GM13977 (cell line): ENCODE data around the gene HLA-DQB2.
"Not testable (repeated sequence)": the region's sequence is repeated elsewhere in the genome, so short reads cannot be mapped to it uniquely, and the experiment has no call there.

Experiments used
- DNase-seq: peaks from one replicate; pipeline ENCODE4 v3.0.0; 2012; ENCODE audit warnings: low spot score
- in situ Hi-C: fragments of 300-500 bp; cut with MboI; formaldehyde crosslinking; loops from one replicate; pipeline ENCODE4 v1.12.0; 2022; ENCODE audit warnings: low sequenced_read_pairs, low pct_unique_long_range_greater_than_20kb, mixed read lengths, inconsistent platforms; ENCODE audit not compliant: unreplicated experiment
- TF ChIP-seq, protein P1 (sequence below): IDR thresholded peaks from 2 replicates; pipeline ENCODE4 v1.5.1; 2012; ENCODE audit warnings: mild to moderate bottlenecking, control low read depth; ENCODE audit not compliant: insufficient read depth; ENCODE audit errors: extremely low read depth, missing control alignments

Gene HLA-DQB2

DNA sequence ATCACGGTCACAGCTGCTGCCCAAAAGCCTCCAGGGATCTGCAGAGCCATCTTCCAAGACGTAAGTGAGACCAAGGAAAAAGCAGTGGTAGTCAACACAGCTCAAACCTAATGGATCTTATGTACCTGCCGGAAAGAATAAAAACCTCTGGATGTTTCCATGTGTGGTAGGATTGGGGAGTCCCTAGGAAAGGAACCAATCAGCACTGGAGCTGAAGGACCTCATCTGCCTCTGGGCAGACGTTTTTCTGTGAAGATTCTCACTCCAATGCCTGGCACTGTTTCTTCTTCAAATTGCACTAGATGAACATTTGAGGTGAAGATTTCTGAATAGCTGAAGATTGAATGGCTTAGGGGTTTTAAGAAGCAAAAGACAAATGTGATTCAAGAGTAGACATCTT lies at the start of gene HLA-DQB2:
TSS of gene HLA-DQB2 (minus strand) at position 112 of the 400 bp plus-strand sequence. CDS start at position 50, 62 bp downstream.
- TF ChIP-seq, protein P1, sequence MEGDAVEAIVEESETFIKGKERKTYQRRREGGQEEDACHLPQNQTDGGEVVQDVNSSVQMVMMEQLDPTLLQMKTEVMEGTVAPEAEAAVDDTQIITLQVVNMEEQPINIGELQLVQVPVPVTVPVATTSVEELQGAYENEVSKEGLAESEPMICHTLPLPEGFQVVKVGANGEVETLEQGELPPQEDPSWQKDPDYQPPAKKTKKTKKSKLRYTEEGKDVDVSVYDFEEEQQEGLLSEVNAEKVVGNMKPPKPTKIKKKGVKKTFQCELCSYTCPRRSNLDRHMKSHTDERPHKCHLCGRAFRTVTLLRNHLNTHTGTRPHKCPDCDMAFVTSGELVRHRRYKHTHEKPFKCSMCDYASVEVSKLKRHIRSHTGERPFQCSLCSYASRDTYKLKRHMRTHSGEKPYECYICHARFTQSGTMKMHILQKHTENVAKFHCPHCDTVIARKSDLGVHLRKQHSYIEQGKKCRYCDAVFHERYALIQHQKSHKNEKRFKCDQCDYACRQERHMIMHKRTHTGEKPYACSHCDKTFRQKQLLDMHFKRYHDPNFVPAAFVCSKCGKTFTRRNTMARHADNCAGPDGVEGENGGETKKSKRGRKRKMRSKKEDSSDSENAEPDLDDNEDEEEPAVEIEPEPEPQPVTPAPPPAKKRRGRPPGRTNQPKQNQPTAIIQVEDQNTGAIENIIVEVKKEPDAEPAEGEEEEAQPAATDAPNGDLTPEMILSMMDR: no peak
- peak; percentile 36 for DNase-seq
- in situ Hi-C loops: loop anchor here (5.0 kb wide), 1 partner anchor 101 kb away; no protein-coding TSS in a partner anchor

DNA sequence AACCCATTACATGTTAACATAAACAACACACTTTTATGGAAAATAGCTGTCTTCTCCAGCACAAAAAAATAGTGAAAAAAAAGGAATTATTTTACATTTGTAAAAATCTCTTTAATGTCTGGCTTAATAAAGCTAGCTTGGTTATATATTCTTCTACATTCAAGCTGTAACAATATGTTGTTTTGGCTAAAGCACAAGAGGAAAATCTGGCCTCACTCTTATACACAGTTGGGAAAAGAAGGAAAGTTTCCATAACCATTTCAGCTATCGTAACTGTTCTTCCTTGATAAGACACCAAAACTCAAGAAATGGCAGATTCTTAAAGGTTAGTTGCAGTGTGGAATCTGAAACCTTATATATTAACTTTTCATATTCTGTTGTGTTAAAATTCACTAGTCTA lies 45.8 kb upstream of the HLA-DQB2 start:
- DNase-seq: no peak
- TF ChIP-seq, protein P1: no peak
- in situ Hi-C loops: no loop called here

DNA sequence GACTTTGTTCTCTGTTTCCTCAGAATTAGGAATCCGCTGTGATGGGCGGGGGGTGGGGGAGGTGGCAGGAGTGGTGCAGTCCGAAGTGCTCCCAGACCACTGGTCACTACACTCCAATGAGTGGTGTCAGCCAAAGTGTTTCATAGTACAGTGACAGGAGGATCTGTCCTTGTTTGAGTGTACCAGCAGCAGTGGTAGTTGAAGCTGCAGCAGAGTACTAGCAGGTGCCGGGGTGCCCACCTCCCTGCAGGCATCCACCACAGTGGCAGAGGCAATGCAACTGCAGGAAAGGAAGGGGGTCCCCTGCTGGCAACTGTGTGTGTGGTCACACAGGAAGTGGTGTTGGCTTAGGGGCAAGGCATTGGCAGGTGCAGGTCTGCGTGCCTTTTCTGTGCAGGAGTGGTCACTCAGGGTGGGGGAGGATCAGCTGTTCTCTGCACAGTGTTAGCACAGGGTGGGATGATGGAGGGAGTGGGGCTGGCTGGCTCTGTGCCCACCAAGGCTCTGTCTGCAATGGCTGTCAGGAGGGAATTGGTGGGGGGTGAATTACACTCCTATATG lies 43.8 kb upstream of the HLA-DQB2 start:
- in situ Hi-C loops: no loop called here
- DNase-seq: no peak
- TF ChIP-seq, protein P1: no peak

DNA sequence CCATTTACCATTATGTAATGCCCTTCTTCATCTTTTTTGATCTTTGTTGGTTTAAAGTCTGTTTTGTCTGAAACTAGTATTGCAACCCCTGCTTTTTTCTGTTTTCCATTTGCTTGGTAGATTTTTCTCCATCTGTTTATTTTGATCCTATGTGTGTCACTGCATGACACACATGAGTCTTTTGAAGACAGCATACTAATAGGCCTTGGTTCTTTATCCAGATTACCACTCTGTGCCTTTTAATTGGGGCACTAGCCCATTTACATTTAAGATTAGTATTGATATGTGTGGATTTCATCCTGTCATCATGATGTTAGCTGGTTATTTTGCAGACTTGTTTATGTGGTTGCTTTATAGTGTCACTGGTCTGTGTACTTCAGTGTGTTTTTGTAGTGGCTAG lies 42.1 kb upstream of the HLA-DQB2 start:
- DNase-seq, in situ Hi-C loops: not testable (repeated sequence)

DNA sequence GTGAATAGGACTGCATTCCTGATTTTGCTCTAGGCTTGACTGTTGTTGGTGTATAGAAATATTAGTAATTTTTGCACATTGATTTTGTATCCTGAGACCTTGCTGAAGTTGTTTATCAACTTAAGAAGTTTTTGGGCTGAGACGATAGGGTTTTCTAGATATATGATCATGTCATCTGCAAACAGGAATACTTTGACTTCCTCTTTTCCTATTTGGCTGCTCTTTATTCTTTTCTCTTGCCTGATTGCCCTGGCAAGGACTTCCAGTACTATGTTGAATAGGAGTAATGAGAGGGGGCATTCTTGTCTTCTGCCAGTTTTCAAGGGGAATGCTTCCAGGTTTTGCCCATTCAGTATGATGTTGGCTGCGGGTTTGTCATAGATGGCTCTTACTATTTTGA lies 40.1 kb upstream of the HLA-DQB2 start:
- DNase-seq: no peak
- in situ Hi-C loops: no loop called here
- TF ChIP-seq, protein P1: no peak

DNA sequence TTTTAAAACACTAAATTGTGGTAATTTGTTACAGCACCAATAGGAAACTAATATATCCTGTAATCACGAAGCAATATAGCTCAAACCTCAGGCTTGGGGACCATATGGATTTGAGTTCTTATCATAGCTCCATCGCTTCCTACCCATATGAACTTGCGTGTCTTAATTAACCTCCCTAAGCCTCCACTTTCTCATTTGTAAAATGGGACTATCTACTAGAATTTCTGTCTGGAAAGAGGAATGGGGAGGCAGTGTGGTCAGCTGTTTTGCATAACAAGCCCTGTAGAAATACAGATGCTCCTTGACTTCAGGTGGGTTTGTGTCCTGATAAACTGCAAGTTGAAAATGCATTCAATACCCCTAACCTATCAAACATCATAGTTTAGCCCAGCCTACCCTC lies 36.4 kb upstream of the HLA-DQB2 start:
- DNase-seq: no peak
- TF ChIP-seq, protein P1: no peak
- in situ Hi-C loops: no loop called here

DNA sequence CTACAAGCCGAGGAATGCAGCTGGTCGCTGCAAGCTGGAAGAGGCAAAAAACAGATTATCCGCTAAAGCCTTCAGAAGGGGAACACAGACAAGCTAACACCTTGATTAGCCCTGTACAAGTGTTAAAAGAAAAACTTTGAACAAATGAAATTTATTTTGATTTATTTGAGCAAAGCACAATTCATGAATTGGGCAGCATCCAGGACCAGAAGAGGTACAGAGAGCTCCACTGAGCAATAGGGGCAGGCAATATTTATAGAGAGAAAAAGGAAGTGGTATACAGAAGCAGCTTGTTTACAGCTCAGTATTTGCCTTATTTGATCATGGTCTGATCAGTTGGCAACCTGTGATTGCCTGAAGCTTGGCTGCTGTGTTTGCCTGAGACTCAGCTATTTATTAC lies 35.8 kb upstream of the HLA-DQB2 start:
- no peak for DNase-seq
- TF ChIP-seq, protein P1: no peak
- in situ Hi-C loops: no loop called here
